Upper lobe of left lung (tissue), 4 donors: ENCODE data around the gene TMEM259.

Experiments used
- POLR2A ChIP-seq, 4 donors: fragments of 450-650 bp; IDR thresholded peaks; one replicate each; pipeline ENCODE4 v1.5.1; 2016 to 2017; ENCODE audit warnings: antibody characterized with exemption in 4 of 4, mild to moderate bottlenecking in 2 of 4
- POLR2AphosphoS5 ChIP-seq, 2 donors: sonication (generic); formaldehyde crosslinking; IDR thresholded peaks; one replicate each; pipeline ENCODE4 v1.5.1; 2017; ENCODE audit warnings: antibody characterized with exemption in 2 of 2

DNA sequence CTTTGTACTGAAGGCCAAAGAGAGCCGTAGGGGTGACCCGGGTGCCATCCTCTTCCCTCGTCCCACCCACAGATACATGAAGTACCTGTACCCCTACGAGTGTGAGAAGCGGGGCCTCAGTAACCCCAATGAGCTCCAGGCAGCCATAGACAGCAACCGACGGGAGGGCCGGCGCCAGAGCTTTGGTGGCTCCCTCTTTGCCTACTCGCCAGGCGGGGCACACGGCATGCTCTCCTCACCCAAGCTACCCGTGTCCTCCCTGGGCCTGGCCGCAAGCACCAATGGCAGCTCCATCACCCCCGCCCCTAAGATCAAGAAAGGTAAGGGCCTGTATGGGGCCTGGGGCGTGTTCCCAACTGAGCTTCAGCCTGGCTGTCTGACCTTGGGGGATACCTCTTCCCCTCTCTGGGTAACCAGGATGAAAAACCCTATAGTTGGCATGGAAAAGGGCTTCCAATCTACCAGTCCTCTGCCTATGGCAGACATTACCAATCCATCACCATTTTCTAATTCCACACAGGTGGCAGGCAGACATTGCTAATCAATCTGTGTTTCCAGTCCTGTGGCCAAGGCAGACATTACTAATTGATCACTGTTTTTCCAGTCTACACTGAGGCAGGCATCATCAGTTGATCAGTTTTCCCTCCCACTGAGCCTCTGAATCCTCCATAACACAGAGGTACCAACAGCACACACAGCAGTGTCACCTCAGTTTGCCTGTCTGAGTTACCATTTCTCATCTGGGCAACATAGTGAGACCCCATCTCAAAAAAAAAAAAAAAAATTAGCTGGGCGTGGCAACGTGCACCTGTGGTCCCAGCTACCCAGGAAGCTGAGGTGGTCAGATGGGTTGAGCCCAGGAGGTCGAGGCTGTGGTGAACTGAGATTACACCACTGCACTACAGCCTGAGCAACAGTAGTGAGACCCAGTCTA is 55.9 kb downstream of the TMEM259 start:
- TF ChIP-seq POLR2AphosphoS5 (IDR thresholded peaks at IDR 0.05) (no peak), POLR2A (IDR thresholded peaks at IDR 0.05) (no peak)
